NCI-H146 treated with DMSO at 0.1 percent for 48 hours (cell line): Measurements from ENCODE around the gene HOMER3.
"Not testable (repeated sequence)": the region's sequence is repeated elsewhere in the genome, so short reads cannot be mapped to it uniquely, and the experiment has no call there.

Source experiments
- DNase-seq: peaks from one replicate; lab custom pipeline; 2025; ENCODE audit not compliant: unreplicated experiment; lab: John Stamatoyannopoulos, UW

HOMER3 gene

DNA sequence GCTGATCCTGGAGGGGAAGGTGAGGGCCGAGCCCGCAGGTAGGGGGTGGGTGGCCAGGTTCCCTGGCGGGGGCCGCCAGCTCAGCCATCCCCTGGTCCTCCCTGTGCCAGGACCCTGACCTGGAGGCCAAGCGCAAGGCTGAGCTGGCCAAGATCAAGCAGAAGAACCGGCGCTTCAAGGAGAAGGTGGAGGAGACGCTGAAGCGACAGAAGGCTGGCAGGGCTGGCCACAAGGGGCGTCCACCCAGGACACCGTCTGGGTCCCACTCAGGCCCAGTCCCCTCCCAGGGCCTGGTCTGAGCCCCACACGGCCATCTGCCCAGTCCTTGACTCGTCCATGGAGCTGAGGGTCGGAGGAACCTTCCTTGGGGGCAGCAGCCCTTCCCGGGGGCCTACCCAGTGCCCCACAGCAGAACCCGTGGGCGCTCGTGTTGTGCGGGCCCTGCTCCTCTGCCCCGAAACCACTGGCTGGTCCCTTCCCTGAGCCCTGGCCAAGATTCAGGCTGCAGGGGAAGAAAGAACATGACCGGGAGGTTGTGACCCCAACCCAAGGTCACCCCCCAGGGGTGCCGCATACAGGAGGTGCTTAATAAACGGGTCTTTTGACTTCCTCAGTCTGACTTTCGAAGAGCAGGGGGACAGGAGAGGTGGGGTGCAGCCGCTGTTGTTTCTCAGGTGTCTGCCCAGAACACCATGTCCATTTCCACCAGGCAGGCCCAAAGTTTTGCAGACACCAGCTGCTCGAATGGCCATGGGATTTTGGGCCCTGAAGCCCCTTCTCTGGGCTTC lies 12.8 kb downstream of the HOMER3 start:
- DNase-seq: no peak

DNA sequence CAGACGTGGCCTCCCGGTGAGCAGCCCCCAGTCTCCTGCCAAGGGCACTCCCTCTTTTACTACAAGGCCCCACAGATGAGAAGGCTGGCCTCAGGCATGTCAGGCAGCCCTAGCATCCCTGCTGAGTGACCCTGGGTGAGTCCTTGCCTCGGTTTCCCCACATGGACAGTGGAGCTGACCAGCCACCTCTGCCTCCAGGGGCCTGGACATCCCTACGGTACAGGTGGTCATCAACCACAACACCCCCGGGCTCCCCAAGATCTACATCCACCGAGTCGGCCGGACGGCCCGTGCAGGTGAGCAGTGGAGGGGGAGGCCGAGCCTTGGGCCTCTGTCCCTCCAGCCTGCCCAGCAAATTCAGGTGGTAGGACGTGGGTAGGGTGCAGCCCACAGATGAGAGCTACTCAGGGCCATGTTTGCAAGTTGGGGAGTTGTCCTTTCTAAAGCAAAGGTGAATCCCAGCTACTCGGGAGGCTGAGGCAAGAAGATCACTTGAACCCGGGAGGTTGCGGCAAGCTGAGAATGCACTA lies 16.3 kb downstream of the HOMER3 start:
- DNase-seq: no peak

- no peak for DNase-seq
These were observed 18.6 kb downstream of the HOMER3 start for GRCh38 chr19:18922228-18922985.

DNA sequence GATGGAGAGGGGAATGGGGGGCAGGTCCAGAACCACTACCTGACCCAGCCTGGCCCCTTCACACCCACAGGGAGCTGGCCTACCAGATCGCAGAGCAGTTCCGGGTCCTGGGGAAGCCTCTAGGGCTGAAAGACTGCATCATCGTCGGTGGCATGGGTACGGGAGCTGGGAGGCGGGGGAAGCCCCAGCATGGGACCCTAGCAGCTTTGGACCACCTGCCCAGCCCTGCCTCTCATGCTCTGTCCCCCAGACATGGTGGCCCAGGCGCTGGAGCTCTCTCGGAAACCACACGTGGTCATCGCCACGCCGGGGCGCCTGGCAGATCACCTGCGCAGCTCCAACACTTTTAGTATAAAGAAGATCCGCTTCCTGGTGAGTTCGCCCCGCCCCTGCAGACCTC lies 19.4 kb downstream of the HOMER3 start:
- DNase-seq: no peak

GRCh38 chr19:18920400-18920799 lies 20.6 kb downstream of the HOMER3 start:
- no peak for DNase-seq

- DNase-seq: no peak
These were observed 21.2 kb downstream of the HOMER3 start for GRCh38 chr19:18919900-18920214.

DNA sequence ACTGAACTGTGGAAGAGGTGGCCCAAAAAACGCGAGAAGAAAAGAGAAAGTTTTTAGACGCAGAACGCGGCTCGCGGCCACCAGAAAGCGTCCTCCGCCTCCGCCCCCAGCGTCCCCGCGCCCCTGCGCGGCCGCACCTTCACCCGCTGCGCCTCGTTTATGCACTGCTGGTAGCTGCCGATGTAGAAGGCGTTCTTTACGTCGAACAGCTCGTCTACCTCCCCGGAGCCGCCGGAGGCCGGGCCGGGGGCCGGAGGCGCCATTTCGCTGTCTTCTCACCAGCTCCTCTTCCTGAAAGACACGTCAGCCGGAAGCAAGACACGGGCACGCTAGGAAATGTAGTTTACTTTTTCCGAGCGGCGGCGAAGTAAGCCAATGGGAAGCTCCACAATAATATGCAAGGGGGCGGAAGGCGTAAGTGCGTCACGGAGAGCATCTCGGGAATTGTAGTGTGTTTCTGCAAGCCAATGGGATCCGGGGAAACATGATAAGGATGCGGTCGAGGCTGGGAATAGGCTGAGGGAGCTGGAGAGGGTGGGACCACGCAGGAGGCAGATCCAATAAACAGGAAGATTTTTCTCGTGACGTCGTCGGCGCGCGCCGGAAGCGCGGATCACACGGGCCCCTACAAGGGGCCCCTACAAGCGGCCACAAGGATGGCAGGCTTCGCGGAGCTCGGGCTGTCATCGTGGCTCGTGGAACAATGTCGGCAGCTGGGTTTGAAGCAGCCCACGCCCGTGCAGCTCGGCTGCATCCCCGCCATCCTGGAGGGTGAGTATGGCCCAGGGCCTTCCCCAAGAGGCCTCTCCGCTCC lies 21.7 kb downstream of the HOMER3 start, which contains the start of the genes COPE and DDX49:
Gene COPE, minus strand, starts transcription at position 302 of the 814 bp plus-strand sequence. Its CDS starts 39 bp downstream, at position 263.
Gene DDX49, plus strand, starts transcription at position 630 of the 814 bp plus-strand sequence. Its CDS starts 27 bp downstream, at position 657.
- DNase-seq: peak; percentile 100

- DNase-seq: not testable (repeated sequence)
These were observed 23.4 kb downstream of the HOMER3 start for GRCh38 chr19:18917593-18917992.

GRCh38 chr19:18915639-18916038 lies 25.4 kb downstream of the HOMER3 start:
- DNase-seq: peak; percentile 28

GRCh38 chr19:18913466-18913865 lies 27.6 kb downstream of the HOMER3 start:
- DNase-seq: no peak

DNA sequence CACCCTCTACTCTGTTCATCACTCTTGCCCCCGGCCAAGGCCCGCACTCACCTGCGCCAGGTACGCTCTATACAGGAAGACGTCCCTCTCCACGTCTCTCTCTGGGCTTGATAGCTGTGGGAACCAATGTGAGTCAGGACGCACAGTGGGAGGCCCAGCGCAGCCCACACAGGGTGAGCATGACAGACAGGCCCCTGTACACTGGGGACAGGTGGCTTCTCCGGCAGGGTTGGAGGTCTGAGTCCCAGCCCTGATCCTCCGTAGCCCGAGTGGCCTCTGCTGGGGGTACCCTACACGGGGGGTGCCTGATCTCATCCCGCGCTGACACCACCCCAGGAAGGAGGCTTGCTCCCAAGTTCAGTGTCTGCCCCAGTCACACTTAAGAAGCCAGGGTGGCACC lies 28.1 kb downstream of the HOMER3 start:
- DNase-seq: no peak

GRCh38 chr19:18910801-18911436 lies 30.1 kb downstream of the HOMER3 start:
- no peak for DNase-seq

GRCh38 chr19:18910010-18910409 lies 31.0 kb downstream of the HOMER3 start:
- DNase-seq: no peak

- no peak for DNase-seq
These were observed 31.9 kb downstream of the HOMER3 start for GRCh38 chr19:18908917-18909619.

DNA sequence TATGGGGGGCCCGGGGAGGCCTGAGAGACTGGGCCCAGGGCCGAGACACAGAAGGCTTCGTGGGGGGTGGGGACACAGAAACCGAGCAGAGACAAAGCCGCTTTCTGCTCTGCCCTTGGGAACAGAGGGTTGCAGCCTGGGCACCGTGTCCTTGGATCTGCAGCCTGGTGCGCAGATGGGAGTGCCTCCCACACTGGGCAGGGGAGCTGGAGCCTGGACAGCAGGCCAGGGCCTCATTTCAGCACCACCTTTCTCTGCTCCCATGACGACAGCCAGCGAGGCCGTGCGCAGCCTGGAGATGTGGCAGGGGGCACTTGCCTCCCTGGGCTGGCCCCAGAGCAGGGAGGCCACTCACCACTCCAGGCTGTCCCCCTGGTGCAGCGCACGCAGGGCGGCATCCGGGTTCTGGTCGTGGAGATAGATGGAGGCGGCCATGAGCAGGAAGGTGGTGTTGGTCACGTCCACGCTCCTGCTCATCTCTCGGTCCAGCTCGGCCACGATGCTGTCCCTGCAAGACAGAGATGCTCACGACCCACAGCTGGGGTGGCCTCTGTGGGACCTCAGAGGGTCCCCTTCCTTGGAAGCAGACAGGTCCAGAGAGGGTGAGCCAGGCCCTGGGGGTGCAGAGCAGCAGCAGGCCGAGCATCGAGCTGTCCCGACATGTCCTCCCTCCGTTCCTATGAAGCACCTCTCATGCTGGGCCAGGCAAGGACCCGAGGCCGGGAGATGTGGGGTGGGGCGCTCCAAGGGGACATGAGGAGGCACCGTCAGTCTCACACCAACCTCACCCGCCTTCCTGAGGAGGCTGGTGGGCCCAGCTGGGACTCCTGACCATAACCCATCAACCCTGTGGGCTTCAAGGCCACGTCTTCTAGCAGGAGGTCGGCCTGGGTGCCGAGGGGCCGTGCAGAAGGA lies 34.2 kb downstream of the HOMER3 start:
- DNase-seq: no peak

GRCh38 chr19:18905513-18906236 lies 35.3 kb downstream of the HOMER3 start:
- DNase-seq: no peak

DNA sequence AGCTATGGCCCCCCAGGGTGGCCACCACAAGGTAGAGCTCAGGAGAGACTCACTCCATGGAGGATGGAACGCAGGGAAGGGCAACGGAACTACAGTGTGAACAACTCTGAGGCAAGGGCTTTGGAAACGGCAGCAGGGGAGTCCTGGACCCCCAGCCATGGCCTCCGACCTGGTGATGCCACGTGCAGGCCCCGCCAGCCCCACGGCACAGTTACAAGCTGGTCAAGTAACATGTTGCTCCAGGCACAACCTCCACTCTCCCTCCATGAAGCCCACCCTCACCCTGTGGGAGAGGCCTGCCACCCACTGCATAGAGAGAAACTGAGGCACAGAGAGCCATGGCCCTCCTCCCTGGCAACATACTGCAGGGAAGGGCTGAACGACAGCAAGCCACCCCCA lies 36.0 kb downstream of the HOMER3 start:
- DNase-seq: no peak

DNA sequence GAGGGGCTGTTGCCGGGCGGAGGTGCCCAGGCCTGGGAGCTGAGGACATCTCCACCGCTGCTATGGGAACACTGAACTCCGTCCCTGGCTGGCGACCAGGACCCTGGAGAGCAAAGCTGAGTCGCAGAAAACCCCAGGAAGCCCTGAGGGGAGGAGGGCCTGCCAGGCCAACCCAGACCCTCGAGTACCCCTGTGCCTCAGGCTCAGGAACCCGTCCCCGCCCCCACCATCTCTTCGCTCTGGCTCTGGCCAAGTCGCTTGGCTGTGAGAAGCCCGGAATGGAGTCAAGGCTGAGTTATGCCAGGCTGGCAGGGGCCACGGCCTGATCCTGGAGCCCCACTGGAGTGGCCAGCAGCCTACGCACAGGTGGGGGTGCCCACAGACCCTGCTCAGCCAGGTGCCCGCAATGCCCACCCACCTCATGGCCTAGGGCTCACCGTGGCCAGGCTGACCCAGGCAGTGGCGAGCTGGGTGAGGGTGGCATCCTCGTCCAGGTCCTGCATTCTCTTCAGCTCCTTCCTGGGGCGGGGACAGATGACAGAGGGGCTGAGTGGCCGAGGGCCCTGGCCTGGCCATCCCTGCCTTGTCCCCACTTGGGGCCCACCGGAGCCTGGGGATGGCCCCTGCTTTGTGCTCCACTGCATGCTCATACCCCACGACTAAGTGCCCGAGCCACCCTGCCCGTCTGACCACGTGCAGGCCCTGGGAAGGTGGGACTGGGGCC lies 36.5 kb downstream of the HOMER3 start:
- DNase-seq: no peak
